CD4-positive, alpha-beta T cell treated with Interleukin-17A for 1 hour (primary cell): ENCODE data around the gene MRPL34.
A peak's percentile ranks its signal among the peaks of the same experiment; 100 is the strongest.
"Not testable (repeated sequence)": the region's sequence is repeated elsewhere in the genome, so short reads cannot be mapped to it uniquely, and the experiment has no call there.

Experiments used
- DNase-seq: peaks from one replicate; pipeline ENCODE4 v3.0.0-alpha.2; 2020

MRPL34 gene

GRCh38 chr19:17286263-17286662, 19.4 kb upstream of the MRPL34 start:
- DNase-seq, result no peak

GRCh38 chr19:17286752-17287151, 18.9 kb upstream of the MRPL34 start:
- no peak for DNase-seq

GRCh38 chr19:17289489-17289888, 16.2 kb upstream of the MRPL34 start:
- DNase-seq, result peak; percentile 40

- DNase-seq, result peak; percentile 88
Measured at GRCh38 chr19:17292301-17293074, 13.2 kb upstream of the MRPL34 start.

GRCh38 chr19:17293605-17294004, 12.1 kb upstream of the MRPL34 start:
- no peak for DNase-seq

- DNase-seq, result peak; percentile 59
Measured at GRCh38 chr19:17294051-17294891, 11.4 kb upstream of the MRPL34 start.

- DNase-seq, result not testable (repeated sequence)
Measured at GRCh38 chr19:17295551-17295950, 10.1 kb upstream of the MRPL34 start.

- DNase-seq, result no peak
Measured at GRCh38 chr19:17296273-17296672, 9.4 kb upstream of the MRPL34 start.

GRCh38 chr19:17296976-17297375, 8.7 kb upstream of the MRPL34 start:
- DNase-seq, result no peak

GRCh38 chr19:17300992-17301619, 4.6 kb upstream of the MRPL34 start:
- DNase-seq, result no peak

- DNase-seq, result peak; percentile 40
Measured at GRCh38 chr19:17302391-17303166, 3.1 kb upstream of the MRPL34 start.

- DNase-seq, result peak; percentile 95
Measured at GRCh38 chr19:17303167-17303939, 2.3 kb upstream of the MRPL34 start, which contains the start of gene ABHD8. Gene ABHD8 (minus strand): TSS chr19:17303425. CDS start chr19:17301616, 1,809 bp downstream.

- DNase-seq, result no peak
Measured at GRCh38 chr19:17303940-17304267, 1.8 kb upstream of the MRPL34 start.

- DNase-seq, result no peak
Measured at GRCh38 chr19:17304386-17305215, 1.1 kb upstream of the MRPL34 start.

GRCh38 chr19:17305216-17305516, 506 bp upstream of the MRPL34 start:
- no peak for DNase-seq

- no peak for DNase-seq
Measured at GRCh38 chr19:17306285-17306714, 628 bp downstream of the MRPL34 start.

- no peak for DNase-seq
Measured at GRCh38 chr19:17307876-17308377, 2.3 kb downstream of the MRPL34 start.

GRCh38 chr19:17309198-17309964, 3.7 kb downstream of the MRPL34 start, which contains the start of gene DDA1:
Gene DDA1 (plus strand): TSS chr19:17309563. CDS start chr19:17309655, 92 bp downstream.
- DNase-seq, result peak; percentile 100

- no peak for DNase-seq
Measured at GRCh38 chr19:17309965-17310461, 4.3 kb downstream of the MRPL34 start.
